GM23338 (cell line): ENCODE measurements around the gene RPS17. TPM values are rescaled to one million over a fixed set of nuclear protein-coding genes. Genes with fewer than 3 reads are reported as not detected.

ENCODE experiments used
- ATAC-seq: fragments of 200-7000 bp; cut with Tn5 transposase; 3 replicates; pipeline ENCODE4 v1.9.1; 2020
- DNase-seq: peaks from one replicate; pipeline ENCODE4 v3.0.0-alpha.2; 2015; ENCODE audit warnings: low spot score
- H2AFZ ChIP-seq: fragments of 200-600 bp; sonication (generic); 2 replicates; pipeline ENCODE4 v1.8.0; 2016; ENCODE audit warnings: antibody characterized with exemption, mild to moderate bottlenecking, moderate library complexity
- H3F3A ChIP-seq: fragments of 200-600 bp; sonication (generic); replicated peaks from 2 replicates; pipeline ENCODE4 v1.8.0; 2017; ENCODE audit warnings: antibody characterized with exemption, mixed run types, low read depth
- H3K27ac ChIP-seq: fragments of 200-600 bp; sonication (generic); 2 replicates; pipeline ENCODE4 v1.6.1; 2016; ENCODE audit warnings: low read depth
- H3K27me3 ChIP-seq: fragments of 200-600 bp; sonication (generic); 2 replicates; pipeline ENCODE4 v1.8.0; 2016; ENCODE audit warnings: mild to moderate bottlenecking, mixed run types, moderate library complexity; ENCODE audit not compliant: insufficient read depth
- H3K36me3 ChIP-seq: fragments of 200-600 bp; sonication (generic); 2 replicates; pipeline ENCODE4 v1.8.0; 2016; ENCODE audit warnings: mild to moderate bottlenecking; ENCODE audit not compliant: insufficient read depth
- H3K4me1 ChIP-seq: fragments of 200-600 bp; sonication (generic); 2 replicates; pipeline ENCODE4 v1.8.0; 2016; ENCODE audit warnings: mild to moderate bottlenecking, moderate library complexity; ENCODE audit not compliant: insufficient read depth
- H3K4me2 ChIP-seq: fragments of 200-600 bp; sonication (generic); 2 replicates; pipeline ENCODE4 v1.7.1; 2017; ENCODE audit warnings: mixed run types
- H3K4me3 ChIP-seq: fragments of 200-600 bp; sonication (generic); 2 replicates; pipeline ENCODE4 v1.6.1; 2016; ENCODE audit warnings: mixed run types
- H3K79me2 ChIP-seq: fragments of 200-600 bp; sonication (generic); replicated peaks from 2 replicates; pipeline ENCODE4 v1.8.0; 2017; ENCODE audit warnings: mild to moderate bottlenecking; ENCODE audit not compliant: insufficient read depth
- H3K9me2 ChIP-seq: fragments of 200-600 bp; sonication (generic); 2 replicates; pipeline ENCODE4 v1.8.0; 2017; ENCODE audit not compliant: insufficient read depth
- H4K20me1 ChIP-seq: fragments of 200-600 bp; sonication (generic); replicated peaks from 2 replicates; pipeline ENCODE4 v1.8.0; 2017; ENCODE audit warnings: mild to moderate bottlenecking; ENCODE audit not compliant: insufficient read depth
- H3K27ac Mint-ChIP-seq: 2 replicates; pipeline ENCODE4 v1.8.0; 2020; ENCODE audit warnings: inconsistent platforms, mild to moderate bottlenecking, moderate library complexity, mixed read lengths
- H3K27me3 Mint-ChIP-seq: 3 replicates; pipeline ENCODE4 v1.8.0; 2022; ENCODE audit warnings: low read depth, mild to moderate bottlenecking, moderate library complexity, mixed read lengths, inconsistent platforms; ENCODE audit not compliant: insufficient read depth, poor library complexity
- H3K36me3 Mint-ChIP-seq: 3 replicates; pipeline ENCODE4 v1.8.0; 2021; ENCODE audit warnings: low read depth, mild to moderate bottlenecking, inconsistent platforms, moderate library complexity, mixed read lengths
- H3K4me1 Mint-ChIP-seq: 3 replicates; pipeline ENCODE4 v1.8.0; 2020; ENCODE audit warnings: mild to moderate bottlenecking, inconsistent platforms, mixed read lengths
- H3K4me3 Mint-ChIP-seq: 3 replicates; pipeline ENCODE4 v1.8.0; 2021; ENCODE audit warnings: moderate library complexity, mild to moderate bottlenecking, inconsistent platforms, mixed read lengths
- H3K9me3 Mint-ChIP-seq: 3 replicates; pipeline ENCODE4 v1.8.0; 2020; ENCODE audit warnings: moderate library complexity, mild to moderate bottlenecking, inconsistent platforms, mixed read lengths
- CREB1 ChIP-seq: fragments of 250-450 bp; sonication (Bioruptor Pico); IDR thresholded peaks from 2 replicates; pipeline ENCODE4 v1.5.0; 2020; ENCODE audit warnings: low read depth, mild to moderate bottlenecking, moderate library complexity
- CTCF ChIP-seq, 2 experiments: fragments of 200-600 bp in 1 of 2; sonication (generic) in 1 of 2; conservative IDR thresholded peaks; 2 replicates each; pipeline versions ENCODE4 v1.5.1 to v1.6.1; 2016 to 2017; ENCODE audit warnings: antibody characterized with exemption in 2 of 2, low read depth in 2 of 2, mild to moderate bottlenecking in 2 of 2, moderate library complexity in 1 of 2
- ETS1 ChIP-seq: IDR thresholded peaks from 2 replicates; pipeline ENCODE4 v1.6.1; 2016; ENCODE audit warnings: antibody characterized with exemption
- EZH2 ChIP-seq: fragments of 200-600 bp; sonication (generic); IDR thresholded peaks from one replicate; pipeline ENCODE4 v1.8.0; 2017; ENCODE audit warnings: antibody characterized with exemption, mild to moderate bottlenecking, low read depth; ENCODE audit not compliant: unreplicated experiment
- EZH2phosphoT487 ChIP-seq: fragments of 200-600 bp; sonication (generic); IDR thresholded peaks from one replicate; pipeline ENCODE4 v1.8.1; 2018; ENCODE audit warnings: antibody characterized with exemption; ENCODE audit not compliant: unreplicated experiment
- POLR2AphosphoS5 ChIP-seq: IDR thresholded peaks from 2 replicates; pipeline ENCODE4 v1.6.1; 2016; ENCODE audit warnings: antibody characterized with exemption, low read depth
- REST ChIP-seq: IDR thresholded peaks from one replicate; pipeline ENCODE4 v1.6.1; 2018; ENCODE audit warnings: antibody characterized with exemption; ENCODE audit not compliant: unreplicated experiment
- STAT1 ChIP-seq: IDR thresholded peaks from one replicate; pipeline ENCODE4 v1.6.1; 2016; ENCODE audit warnings: antibody characterized with exemption; ENCODE audit not compliant: unreplicated experiment
- ZNF331 ChIP-seq: fragments of 250-450 bp; sonication (Bioruptor Pico); IDR thresholded peaks from 2 replicates; pipeline ENCODE4 v1.5.0; 2020; ENCODE audit warnings: low read depth, mild to moderate bottlenecking, moderate library complexity
- polyA plus RNA-seq: library from polyadenylated mRNA; unstranded; fragments of >200 nt; fragmentation: Nextera tagmentation; extraction: Ambion mirVana; gene quantifications from 2 replicates; pipeline ENCODE4 v1.2.1, GENCODE V29; 2016
- total RNA-seq: library from RNA; depleted of rRNA; stranded (reverse); fragments of >200 nt; shearing (Covaris generic); gene quantifications from 2 replicates; pipeline ENCODE4 v1.2.3, GENCODE V29; 2014

RPS17 gene
- total and polyA plus RNA-seq, 2 experiments from 2014 or later: 1,741 to 1,928 TPM

GRCh38 chr15:82587805-82588204, 47.5 kb upstream of the RPS17 start (continued):
- no peak for TF ChIP-seq CTCF (conservative IDR thresholded peaks at IDR 0.05; ENCODE audit: low read depth in 2 of 2)

- H3K4me1 Mint-ChIP-seq: peaks cover 29% of the 10 kb centered on the region
- Histone ChIP-seq H3K4me1 (peaks cover 27% of the 10 kb centered on the region), H2AFZ (no peak overlapping the region), H3K79me2 (no peaks in the 10 kb centered on the region), H3K4me2 (peak overlapping the region; percentile 50), H3K36me3 (no peaks in the 10 kb centered on the region), H3K27me3 (no peaks in the 10 kb centered on the region), H4K20me1 (no peaks in the 10 kb centered on the region), H3K27ac (no peak overlapping the region), H3K4me3 (no peak overlapping the region), H3F3A (no peaks in the 10 kb centered on the region), H3K9me2 (no peaks in the 10 kb centered on the region)
- peak; percentile 44 for DNase-seq
- no peaks in the 10 kb centered on the region for H3K27me3 Mint-ChIP-seq
- peak overlapping the region; percentile 30; the same call in 1 of the 2 replicates for H3K27ac Mint-ChIP-seq
- H3K4me3 Mint-ChIP-seq: no peak overlapping the region
- TF ChIP-seq EZH2 (no peak), ZNF331 (no peak), CTCF (conservative IDR thresholded peaks at IDR 0.05; ENCODE audit: low read depth in 2 of 2) (peak; percentile 41 to 48; a peak in 3 of 4 replicates), STAT1 (no peak)
- H3K9me3 Mint-ChIP-seq: no peaks in the 10 kb centered on the region
- H3K36me3 Mint-ChIP-seq: no peaks in the 10 kb centered on the region
- peak; percentile 53 for ATAC-seq
Observed at GRCh38 chr15:82585072-82585471, 44.8 kb upstream of the RPS17 start.

- H3K27ac ChIP-seq: no peak overlapping the region
- H4K20me1 ChIP-seq: no peaks in the 10 kb centered on the region
- ATAC-seq (no peak), DNase-seq (no peak)
- H3K4me2 ChIP-seq: no peak overlapping the region
- H3K9me2 ChIP-seq: no peaks in the 10 kb centered on the region
- peaks cover 10% of the 10 kb centered on the region; the same call in 2 of the 3 replicates for H3K4me1 Mint-ChIP-seq
- no peak overlapping the region for H2AFZ ChIP-seq
- no peaks in the 10 kb centered on the region for H3K36me3 Mint-ChIP-seq
- no peaks in the 10 kb centered on the region for H3K27me3 ChIP-seq
- H3F3A ChIP-seq: no peaks in the 10 kb centered on the region
- H3K36me3 ChIP-seq: no peaks in the 10 kb centered on the region
- H3K27ac Mint-ChIP-seq: no peak overlapping the region
- no peak overlapping the region for H3K4me3 Mint-ChIP-seq
- H3K79me2 ChIP-seq: no peaks in the 10 kb centered on the region
- H3K4me3 ChIP-seq: no peak overlapping the region
- peaks cover 10% of the 10 kb centered on the region for H3K4me1 ChIP-seq
- H3K27me3 Mint-ChIP-seq: no peaks in the 10 kb centered on the region
- TF ChIP-seq EZH2 (no peak), EZH2phosphoT487 (no peak), CTCF (conservative IDR thresholded peaks at IDR 0.05; ENCODE audit: low read depth in 2 of 2) (no peak), CREB1 (CRISPR knock-in tag) (no peak), REST (no peak), STAT1 (no peak), POLR2AphosphoS5 (no peak), ETS1 (no peak)
- no peaks in the 10 kb centered on the region for H3K9me3 Mint-ChIP-seq
Observed at GRCh38 chr15:82580713-82581112, 40.5 kb upstream of the RPS17 start.
